Measurements from ENCODE around the gene ZCCHC14. TPM values are rescaled to one million over a fixed set of nuclear protein-coding genes. Genes with fewer than 3 reads are reported as not detected.

The ZCCHC14 gene
- total RNA-seq, 1 experiment from 2014 or later = 30.3 TPM

- no peak for DNase-seq (ENCODE audit: low spot score)
- Histone ChIP-seq H3K4me3 (ENCODE audit: low read depth, low read length, poor library complexity, severe bottlenecking) (no peak overlapping the region), H3K9me3 (ENCODE audit: low read depth, low read length, poor library complexity, severe bottlenecking) (no peaks in the 10 kb centered on the region), H3K36me3 (ENCODE audit: insufficient read depth, low read length, poor library complexity, severe bottlenecking) (peaks cover 33% of the 10 kb centered on the region), H3K4me1 (ENCODE audit: insufficient read depth, low read length, poor library complexity, severe bottlenecking) (no peaks in the 10 kb centered on the region), H3K27me3 (replicated peaks; ENCODE audit: insufficient read depth, low read depth, low read length, poor library complexity) (no peaks in the 10 kb centered on the region), H3K27ac (ENCODE audit: low read depth, low read length, poor library complexity, severe bottlenecking) (no peak overlapping the region)
- CTCF ChIA-PET = no interaction called here
- POLR2A ChIA-PET (ENCODE audit: low non-redundant PET) = no interaction called here
- TF ChIP-seq CTCF (conservative IDR thresholded peaks at IDR 0.05; ENCODE audit: low read depth, low read length) = no peak
- TF ChIP-seq EZH2 (IDR thresholded peaks at IDR 0.05; ENCODE audit: borderline replicate concordance, low read depth, low read length, poor library complexity, severe bottlenecking) = no peak
- intact Hi-C loops (cut with micrococcal nuclease; ENCODE audit: unreplicated experiment) = no loop called here
- BruUV-seq (replicated peaks) = no TSS peak
These were observed 48.9 kb downstream of the ZCCHC14 start for GRCh38 chr16:87443964-87444363.

GRCh38 chr16:87443016-87443415 is 49.8 kb downstream of the ZCCHC14 start:
- POLR2A ChIA-PET (ENCODE audit: low non-redundant PET) = no interaction called here
- H3K9me3 ChIP-seq (ENCODE audit: low read depth, low read length, poor library complexity, severe bottlenecking) = no peaks in the 10 kb centered on the region
- no peaks in the 10 kb centered on the region for H3K4me1 ChIP-seq (ENCODE audit: insufficient read depth, low read length, poor library complexity, severe bottlenecking)
- H3K36me3 ChIP-seq (ENCODE audit: insufficient read depth, low read length, poor library complexity, severe bottlenecking) = peaks cover 28% of the 10 kb centered on the region
- TF ChIP-seq CTCF (conservative IDR thresholded peaks at IDR 0.05; ENCODE audit: low read depth, low read length) (no peak), EZH2 (IDR thresholded peaks at IDR 0.05; ENCODE audit: borderline replicate concordance, low read depth, low read length, poor library complexity, severe bottlenecking) (no peak)
- no peak overlapping the region for H3K27ac ChIP-seq (ENCODE audit: low read depth, low read length, poor library complexity, severe bottlenecking)
- CTCF ChIA-PET = no interaction called here
- BruUV-seq (replicated peaks) = no TSS peak
- no peak for DNase-seq (ENCODE audit: low spot score)
- no peaks in the 10 kb centered on the region for H3K27me3 ChIP-seq (replicated peaks; ENCODE audit: insufficient read depth, low read depth, low read length, poor library complexity)
- H3K4me3 ChIP-seq (ENCODE audit: low read depth, low read length, poor library complexity, severe bottlenecking) = no peak overlapping the region
- intact Hi-C loops (cut with micrococcal nuclease; ENCODE audit: unreplicated experiment) = no loop called here

- ChIA-PET POLR2A (ENCODE audit: low non-redundant PET) (no interaction called here), CTCF (no interaction called here)
- H3K27ac ChIP-seq (ENCODE audit: low read depth, low read length, poor library complexity, severe bottlenecking) = no peak overlapping the region
- TF ChIP-seq EZH2 (IDR thresholded peaks at IDR 0.05; ENCODE audit: borderline replicate concordance, low read depth, low read length, poor library complexity, severe bottlenecking) (no peak), CTCF (conservative IDR thresholded peaks at IDR 0.05; ENCODE audit: low read depth, low read length) (no peak)
- no peaks in the 10 kb centered on the region for H3K4me1 ChIP-seq (ENCODE audit: insufficient read depth, low read length, poor library complexity, severe bottlenecking)
- no peak for DNase-seq (ENCODE audit: low spot score)
- peaks cover 25% of the 10 kb centered on the region for H3K36me3 ChIP-seq (ENCODE audit: insufficient read depth, low read length, poor library complexity, severe bottlenecking)
- H3K4me3 ChIP-seq (ENCODE audit: low read depth, low read length, poor library complexity, severe bottlenecking) = no peak overlapping the region
- H3K27me3 ChIP-seq (replicated peaks; ENCODE audit: insufficient read depth, low read depth, low read length, poor library complexity) = no peaks in the 10 kb centered on the region
- H3K9me3 ChIP-seq (ENCODE audit: low read depth, low read length, poor library complexity, severe bottlenecking) = no peaks in the 10 kb centered on the region
- intact Hi-C loops (cut with micrococcal nuclease; ENCODE audit: unreplicated experiment) = no loop called here
- no TSS peak for BruUV-seq (replicated peaks)
These were observed 50.2 kb downstream of the ZCCHC14 start for GRCh38 chr16:87442581-87442966.
